Pancreas (tissue), 10 donors: ENCODE data around the gene ENDOU. TPM values are rescaled to one million over a fixed set of nuclear protein-coding genes. Genes with fewer than 3 reads are reported as not detected.

Experiments used
- ATAC-seq, 4 donors: fragments of 200-7000 bp; cut with Tn5 transposase; one replicate each; pipeline versions ENCODE4 v1.8.0 to v1.9.1; 2020; ENCODE audit warnings: mild to moderate bottlenecking in 4 of 4, moderate library complexity in 4 of 4
- DNase-seq, 6 donors: peaks; one replicate each; pipeline ENCODE4 v3.0.0-alpha.2; 2020
- FAIRE-seq: peaks from 2 replicates; lab custom pipeline; 2012; peaks lifted over from hg19 to GRCh38; lab: Jason Lieb, UNC
- H3K27ac ChIP-seq, 4 donors: fragments of 200-600 bp; sonication (generic); 1 replicate in 3 of 4; 2 replicates in 1 of 4; pipeline versions ENCODE4 v1.5.0 to v1.8.0; 2020
- H3K27me3 ChIP-seq, 4 donors: fragments of 200-600 bp; one replicate each; pipeline ENCODE4 v1.8.0; 2021
- H3K36me3 ChIP-seq, 3 donors: fragments of 200-600 bp; sonication (generic) in 1 of 3; one replicate each; pipeline versions ENCODE4 v1.5.0 to v1.8.0; 2020 to 2021
- H3K4me1 ChIP-seq, 3 donors: fragments of 200-600 bp; one replicate each; pipeline ENCODE4 v1.8.0; 2021
- H3K4me3 ChIP-seq, 4 donors: fragments of 200-600 bp; sonication (generic) in 2 of 4; one replicate each; pipeline versions ENCODE4 v1.5.0 to v1.8.0; 2020 to 2021
- H3K9me3 ChIP-seq, 4 donors: fragments of 200-600 bp; one replicate each; pipeline ENCODE4 v1.8.0; 2021
- WGBS, 2 donors: extraction: QIAGEN DNeasy Blood & Tissue Kit; methylation state at CpG; one replicate each; pipeline ENCODE4 v1.1.7; 2013; 5-methylcytosine and 5-hydroxymethylcytosine counted together
- intact Hi-C, 3 donors: fragments of 100-400 bp; cut with DNase I; formaldehyde crosslinking; loops; one replicate each; pipeline versions ENCODE4 v1.11.1 to v1.14.2; 2022
- polyA plus RNA-seq, 2 donors: library from polyadenylated mRNA; stranded (reverse); fragments of 200-250 nt; gene quantifications; one replicate each; pipeline ENCODE4 v1.2.3, GENCODE V29; 2013
- total RNA-seq, 6 donors: library from RNA; stranded (reverse); fragmentation: NEBNext Ultra II Directional in 4 of 6; extraction: Animal tissue kit (Norgen Biotek cat#: 25700) in 4 of 6; gene quantifications; one replicate each; pipeline versions ENCODE4 v1.2.1 to v1.2.4, GENCODE V29; 2021 to 2023
- TF ChIP-seq, protein P1 (sequence below), 4 donors: fragments of 200-600 bp; sonication (generic) in 3 of 4; IDR thresholded peaks; one replicate each; pipeline versions ENCODE4 v1.5.0 to v1.8.0; 2021; ENCODE audit warnings: antibody characterized with exemption in 4 of 4
- donor health status: healthy with polysubstance abuse.
- donor health status: DM: no; HTN: no; CAD: no; lungs with moderate emphysema.
- donor health status: DM: no; HTN: no; CAD: no.
- donor health status: control.
- donor health status: control.
- donor health status: Bipolar disorder and iron deficiency.
- donor health status: DM: yes; HTN: yes; CAD: no.
- donor health status: DM: no; HTN: no; CAD: no.
- donor health status: DM: no; HTN: no; CAD: no.
- donor health status: DM: yes; HTN: yes; CAD: no.

The ENDOU gene
- total and polyA plus RNA-seq, 8 donors = 0.11 to 0.23 (median 0.20) TPM; not detected in 5

DNA sequence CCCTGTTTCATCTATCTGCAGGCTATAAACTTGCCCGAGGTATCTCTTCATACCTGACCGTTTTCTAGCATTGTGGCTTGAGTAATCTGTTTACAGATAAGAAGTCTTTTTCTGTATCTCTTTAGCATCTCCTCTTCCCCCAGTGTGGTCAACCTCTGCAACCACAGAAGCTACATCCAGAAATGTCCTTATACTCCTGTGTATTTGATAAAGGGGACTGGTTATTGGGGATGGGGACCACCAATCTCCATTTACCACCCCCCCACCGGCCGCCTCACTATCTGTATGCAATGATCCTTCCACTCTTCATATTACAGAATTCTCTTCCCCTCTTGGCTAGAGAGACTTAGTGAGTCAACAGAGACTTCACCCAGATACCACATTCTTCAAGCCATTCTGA lies 16.1 kb downstream of the ENDOU start:
- ATAC-seq = no peak
- Histone ChIP-seq H3K4me3 (no peak overlapping the region), H3K27me3 (no peaks in the 10 kb centered on the region), H3K36me3 (no peaks in the 10 kb centered on the region), H3K27ac (no peak overlapping the region), H3K9me3 (no peaks in the 10 kb centered on the region), H3K4me1 (peaks cover 0 to 11% (median 0%) of the 10 kb centered on the region in 3 donors)
- whole genome bisulfite sequencing, 2 donors = 80 to 90% methylated on average over 4 of the region's 4 CpGs
- no peak for DNase-seq
- TF ChIP-seq, protein P1, sequence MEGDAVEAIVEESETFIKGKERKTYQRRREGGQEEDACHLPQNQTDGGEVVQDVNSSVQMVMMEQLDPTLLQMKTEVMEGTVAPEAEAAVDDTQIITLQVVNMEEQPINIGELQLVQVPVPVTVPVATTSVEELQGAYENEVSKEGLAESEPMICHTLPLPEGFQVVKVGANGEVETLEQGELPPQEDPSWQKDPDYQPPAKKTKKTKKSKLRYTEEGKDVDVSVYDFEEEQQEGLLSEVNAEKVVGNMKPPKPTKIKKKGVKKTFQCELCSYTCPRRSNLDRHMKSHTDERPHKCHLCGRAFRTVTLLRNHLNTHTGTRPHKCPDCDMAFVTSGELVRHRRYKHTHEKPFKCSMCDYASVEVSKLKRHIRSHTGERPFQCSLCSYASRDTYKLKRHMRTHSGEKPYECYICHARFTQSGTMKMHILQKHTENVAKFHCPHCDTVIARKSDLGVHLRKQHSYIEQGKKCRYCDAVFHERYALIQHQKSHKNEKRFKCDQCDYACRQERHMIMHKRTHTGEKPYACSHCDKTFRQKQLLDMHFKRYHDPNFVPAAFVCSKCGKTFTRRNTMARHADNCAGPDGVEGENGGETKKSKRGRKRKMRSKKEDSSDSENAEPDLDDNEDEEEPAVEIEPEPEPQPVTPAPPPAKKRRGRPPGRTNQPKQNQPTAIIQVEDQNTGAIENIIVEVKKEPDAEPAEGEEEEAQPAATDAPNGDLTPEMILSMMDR (IDR thresholded peaks at IDR 0.05) = no peak
- FAIRE-seq = no peak
- intact Hi-C loops = loop anchor here in 1 of 3 donors (10.0 kb wide), 1 partner anchor 54 kb away; no protein-coding TSS in a partner anchor

DNA sequence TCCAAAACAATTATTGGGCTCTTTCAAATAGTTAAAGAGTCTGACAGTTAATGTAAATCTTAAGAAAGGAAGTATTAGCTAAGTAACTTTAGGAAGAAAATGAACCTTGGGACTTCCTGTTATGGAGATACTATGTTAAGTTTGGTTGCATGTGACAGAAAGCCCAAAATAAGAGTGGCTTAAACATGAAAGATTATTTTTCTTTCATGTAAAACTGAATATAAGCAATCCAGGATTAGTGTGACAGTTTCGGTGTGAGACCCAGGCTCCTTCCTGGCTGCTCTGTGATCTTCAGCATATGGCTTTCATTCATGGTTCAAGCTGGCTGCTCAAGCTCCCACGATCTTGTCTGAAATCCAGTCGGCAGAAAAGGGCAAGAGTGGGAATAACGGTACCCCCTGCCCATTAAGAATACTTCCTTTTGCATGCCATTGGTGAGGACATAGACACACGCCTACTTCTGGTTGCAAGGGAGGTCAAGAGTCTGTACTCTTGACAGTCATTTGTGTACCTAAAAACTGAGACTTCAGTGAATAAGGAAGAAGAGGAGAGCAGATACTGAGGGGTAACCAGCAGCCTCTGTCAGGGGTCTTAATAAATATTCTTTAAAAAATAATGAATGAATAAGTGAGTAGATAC lies 17.3 kb downstream of the ENDOU start:
- no peak for ATAC-seq
- intact Hi-C loops = loop anchor here in 1 of 3 donors (10.0 kb wide), 1 partner anchor 53 kb away; no protein-coding TSS in a partner anchor
- no peak for DNase-seq
- H3K27me3 ChIP-seq = no peaks in the 10 kb centered on the region
- H3K27ac ChIP-seq = no peak overlapping the region
- TF ChIP-seq, protein P1 (IDR thresholded peaks at IDR 0.05) = no peak
- H3K4me3 ChIP-seq = no peak overlapping the region
- H3K36me3 ChIP-seq = no peaks in the 10 kb centered on the region
- H3K9me3 ChIP-seq = no peaks in the 10 kb centered on the region
- 59 to 73% methylated on average over 5 of the region's 5 CpGs for WGBS, 2 donors
- H3K4me1 ChIP-seq = peaks cover 0 to 11% (median 0%) of the 10 kb centered on the region in 3 donors
- no peak for FAIRE-seq

DNA sequence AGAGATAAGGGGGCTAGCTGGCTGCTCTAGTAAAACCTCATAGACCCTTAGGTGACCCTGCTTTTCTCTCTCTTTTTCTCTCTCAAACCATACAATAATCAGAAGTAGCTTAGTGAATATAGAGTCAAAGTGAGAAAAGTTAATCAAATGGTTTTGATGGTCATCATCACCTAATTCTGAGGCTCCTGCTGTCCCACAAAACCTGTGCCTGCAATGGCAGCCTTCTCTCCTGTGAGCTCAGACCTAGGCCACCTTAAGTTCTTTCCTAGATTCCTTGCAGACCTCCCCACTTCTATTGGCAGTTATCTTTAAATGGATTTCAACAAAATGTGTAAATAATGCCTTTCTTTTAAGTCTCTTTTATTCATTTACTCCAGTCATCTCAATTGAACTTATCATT lies 17.9 kb downstream of the ENDOU start:
- DNase-seq (no peak), ATAC-seq (no peak), FAIRE-seq (no peak)
- Histone ChIP-seq H3K9me3 (no peaks in the 10 kb centered on the region), H3K4me3 (no peak overlapping the region), H3K4me1 (peaks cover 0 to 11% (median 0%) of the 10 kb centered on the region in 3 donors), H3K36me3 (no peaks in the 10 kb centered on the region), H3K27ac (no peak overlapping the region), H3K27me3 (no peaks in the 10 kb centered on the region)
- TF ChIP-seq, protein P1 (IDR thresholded peaks at IDR 0.05) = no peak
- intact Hi-C loops = loop anchor here in 1 of 3 donors (10.0 kb wide), 1 partner anchor 53 kb away; no protein-coding TSS in a partner anchor

DNA sequence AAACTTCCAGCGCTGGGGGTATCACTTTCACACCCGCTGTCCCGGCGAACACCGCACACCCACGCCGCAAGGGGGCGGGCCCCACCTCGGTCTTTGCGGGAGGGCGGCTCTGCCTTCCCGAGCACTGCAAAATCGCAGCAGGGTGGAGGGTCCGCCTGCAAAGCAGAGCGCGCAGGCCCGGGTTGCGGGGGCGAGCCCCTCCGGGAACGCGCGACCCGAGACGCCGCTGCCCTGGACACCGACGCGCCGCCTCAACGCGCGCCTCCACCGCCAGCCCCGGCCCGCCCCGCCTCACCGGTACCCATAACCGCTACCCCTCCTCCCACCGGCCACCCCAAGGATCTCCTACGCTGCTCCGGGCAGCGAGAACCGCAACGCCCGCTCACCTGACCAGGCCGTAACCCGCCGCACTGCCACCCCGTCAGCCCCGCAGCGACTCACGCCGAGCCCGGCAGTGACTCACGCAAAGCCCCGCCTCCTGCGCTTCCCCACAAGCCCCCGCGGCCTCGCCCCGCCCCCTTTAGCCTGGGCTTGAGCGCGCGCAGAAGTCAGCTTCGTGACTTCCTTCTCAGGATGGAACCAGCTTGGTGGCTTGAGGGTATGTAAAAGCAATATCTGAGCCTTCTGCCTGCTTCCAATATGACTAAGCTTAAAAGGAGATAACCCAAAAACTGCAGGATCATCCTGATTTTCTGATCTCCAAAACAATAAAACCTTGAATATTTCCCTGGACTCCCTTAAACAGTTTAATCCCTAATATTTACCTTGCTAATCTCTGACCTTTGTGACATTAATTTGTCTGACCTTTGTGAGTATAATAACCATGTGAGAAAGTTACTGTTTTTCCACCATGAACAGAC lies 19.5 kb downstream of the ENDOU start, which contains the start of gene RPAP3:
TSS of gene RPAP3 (minus strand) at position 465 of the 860 bp plus-strand sequence. CDS start 3,190 bp downstream, outside the sequence.
- TF ChIP-seq, protein P1 (IDR thresholded peaks at IDR 0.05) = peak; percentile 31 to 59 (median 48)
- peaks cover 0 to 11% (median 0%) of the 10 kb centered on the region in 3 donors for H3K4me1 ChIP-seq
- H3K27me3 ChIP-seq = no peaks in the 10 kb centered on the region
- DNase-seq (peak; percentile 96 to 99 (median 98)), FAIRE-seq (peak; percentile 45), ATAC-seq (peak; percentile 98 to 99 (median 99))
- H3K4me3 ChIP-seq = peak within 1 kb of the TSS; percentile 90 to 93 (median 92)
- intact Hi-C loops = loop anchor here in 1 of 3 donors (10.0 kb wide), 1 partner anchor 51 kb away; no protein-coding TSS in a partner anchor
- WGBS, 2 donors = 1% methylated on average over 40 to 66 of the region's 66 CpGs
- peaks cover 0 to under 1% (median 0%) of the 10 kb centered on the region in 3 donors for H3K36me3 ChIP-seq
- peak within 1 kb of the TSS; percentile 81 to 87 (median 84) for H3K27ac ChIP-seq
- H3K9me3 ChIP-seq = no peaks in the 10 kb centered on the region
